ENCODE data around the gene SEC16B.
A peak's percentile ranks its signal among the peaks of the same experiment; 100 is the strongest.

The SEC16B gene

GRCh38 chr1:177937931-177938330 is 31.9 kb downstream of the SEC16B start:
- DNase-seq (ENCODE audit: low spot score), result peak; percentile 55

DNA sequence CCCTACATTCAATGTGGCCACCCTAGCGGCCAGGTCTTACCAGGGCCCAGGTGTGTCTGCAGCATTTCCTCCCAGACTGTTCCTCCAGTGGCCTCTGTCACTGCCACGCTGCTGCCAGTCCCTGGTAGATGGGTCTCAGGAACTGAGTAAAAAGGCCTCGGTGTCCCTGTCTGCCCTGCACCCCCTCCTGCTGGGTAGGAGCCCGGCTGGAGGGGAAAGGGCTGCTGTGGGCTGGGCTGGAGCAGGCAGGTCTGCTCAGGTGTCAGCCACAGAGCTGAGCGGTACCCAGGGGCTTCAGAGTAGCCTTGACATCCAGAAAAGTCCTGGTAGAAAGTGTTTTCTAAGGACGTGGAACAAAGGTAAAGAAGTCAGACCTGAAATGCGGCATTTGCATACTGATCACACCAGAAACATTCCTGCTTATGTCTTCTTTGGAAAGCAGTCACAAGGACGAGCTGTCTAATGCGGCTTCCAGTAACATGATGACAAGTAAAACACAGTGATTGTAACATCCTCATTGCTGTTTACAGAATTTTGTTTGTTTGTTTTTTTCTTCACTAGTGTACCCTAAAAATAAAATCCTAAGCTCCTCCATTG is 32.6 kb downstream of the SEC16B start:
- no peak for DNase-seq (ENCODE audit: low spot score)

- DNase-seq (ENCODE audit: low spot score), result no peak
Measured at GRCh38 chr1:177935638-177936415, 34.0 kb downstream of the SEC16B start.

DNA sequence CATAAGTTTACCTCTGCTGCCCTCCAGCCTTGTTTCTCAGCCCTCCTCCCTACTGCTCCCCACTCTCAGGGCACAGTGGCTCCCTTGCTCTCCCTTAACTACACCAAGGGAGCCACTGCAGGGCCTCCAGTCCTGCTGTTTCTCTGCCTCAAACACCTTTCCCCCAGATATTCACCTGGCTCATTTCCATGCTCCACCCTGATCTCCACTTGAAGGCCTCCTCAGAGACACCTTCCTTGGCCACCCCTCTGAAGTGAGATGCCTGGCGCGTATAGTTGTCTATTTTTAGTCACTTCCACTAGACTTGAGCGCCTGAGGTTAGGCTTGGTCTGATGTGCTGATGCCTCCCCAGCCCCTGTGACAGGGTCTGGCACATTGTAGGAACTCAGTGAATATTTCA is 34.9 kb downstream of the SEC16B start:
- no peak for DNase-seq (ENCODE audit: low spot score)

DNA sequence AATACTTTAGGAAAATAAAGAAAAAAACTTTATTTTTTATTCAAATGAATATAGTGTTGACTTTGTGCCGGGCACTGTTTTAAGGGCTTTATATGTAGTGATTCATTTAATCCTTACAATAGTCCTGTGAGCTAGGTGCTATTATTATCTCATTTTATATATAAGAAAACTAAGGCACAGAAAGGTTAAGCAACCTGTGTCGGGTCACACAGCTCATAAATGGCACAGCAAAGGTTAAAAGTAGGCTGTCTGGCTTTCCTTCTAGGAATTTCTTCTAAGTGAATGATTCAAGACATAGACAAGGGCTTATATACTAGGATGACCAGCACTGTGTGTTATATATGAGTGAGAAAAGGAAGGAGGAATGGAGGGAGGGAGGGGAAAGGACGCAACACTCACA is 35.4 kb downstream of the SEC16B start:
- no peak for DNase-seq (ENCODE audit: low spot score)

- no peak for DNase-seq (ENCODE audit: low spot score)
Measured at GRCh38 chr1:177933881-177934280, 36.0 kb downstream of the SEC16B start.

DNA sequence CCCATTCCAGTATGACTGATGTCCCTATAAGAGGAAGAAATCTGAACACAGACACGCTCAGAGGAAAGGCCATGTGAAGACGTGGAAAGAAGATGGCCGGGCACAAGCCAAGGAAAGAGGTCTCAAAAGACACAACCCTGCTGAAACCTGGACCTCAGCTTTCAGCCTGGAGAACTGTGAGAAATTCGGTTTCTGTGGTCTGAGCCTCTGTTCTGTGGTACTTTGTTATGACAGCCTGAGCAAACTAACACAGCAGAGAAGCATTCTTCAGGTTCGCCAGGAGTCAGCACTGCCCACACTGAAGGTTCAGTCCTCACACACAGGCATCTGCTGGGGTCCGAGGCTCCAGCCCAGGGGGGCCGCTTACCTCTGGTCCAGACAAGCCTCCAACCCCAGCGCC is 37.7 kb downstream of the SEC16B start:
- no peak for DNase-seq (ENCODE audit: low spot score)

DNA sequence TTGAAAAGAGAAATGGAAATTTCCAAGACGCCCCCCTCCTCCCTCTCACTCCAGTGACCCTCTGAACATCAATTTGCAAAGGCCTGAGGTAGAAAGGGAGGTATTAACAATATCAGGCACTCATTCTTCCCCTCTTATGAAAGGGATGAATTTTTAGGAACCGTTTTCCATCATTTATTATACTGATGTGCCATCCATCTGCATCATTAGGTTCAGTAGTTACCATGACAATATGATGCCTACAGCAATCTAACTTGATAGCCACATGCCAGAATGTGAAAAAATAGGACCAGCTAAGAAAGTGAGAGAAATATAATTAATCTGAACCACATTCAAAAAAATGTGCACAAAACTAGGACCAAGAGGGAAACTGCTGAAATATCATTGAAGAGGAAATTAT is 40.9 kb downstream of the SEC16B start:
- no peak for DNase-seq (ENCODE audit: low spot score)

- DNase-seq (ENCODE audit: low spot score), result peak; percentile 18
Measured at GRCh38 chr1:177928194-177928593, 41.7 kb downstream of the SEC16B start.

DNA sequence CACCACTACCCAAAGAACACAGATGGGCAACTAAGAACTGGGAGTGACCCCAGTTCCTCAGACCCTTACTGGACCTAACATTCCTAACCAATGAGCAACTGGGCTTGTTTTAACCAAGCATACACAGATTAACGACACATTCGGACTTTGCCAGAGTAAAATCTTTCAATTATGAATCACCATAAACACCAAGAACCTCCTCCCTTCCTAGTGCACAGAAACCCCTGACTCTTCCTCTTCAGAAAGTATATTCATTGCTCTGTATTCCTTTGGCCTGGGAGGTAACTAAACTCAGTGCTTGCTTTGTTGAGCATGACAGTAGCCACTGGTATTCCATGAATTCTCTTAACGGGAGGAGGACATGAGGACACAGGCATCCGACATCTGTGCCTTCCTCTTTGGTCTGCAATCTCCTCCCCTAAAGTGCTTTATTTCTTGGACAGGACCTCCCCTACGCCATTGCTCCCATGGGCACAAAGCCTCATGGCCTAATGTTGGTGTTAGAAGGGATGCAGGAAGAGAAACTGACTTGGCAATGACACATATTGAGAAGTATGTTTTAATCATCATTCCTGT is 42.7 kb downstream of the SEC16B start:
- peak; percentile 74 for DNase-seq (ENCODE audit: low spot score)

DNA sequence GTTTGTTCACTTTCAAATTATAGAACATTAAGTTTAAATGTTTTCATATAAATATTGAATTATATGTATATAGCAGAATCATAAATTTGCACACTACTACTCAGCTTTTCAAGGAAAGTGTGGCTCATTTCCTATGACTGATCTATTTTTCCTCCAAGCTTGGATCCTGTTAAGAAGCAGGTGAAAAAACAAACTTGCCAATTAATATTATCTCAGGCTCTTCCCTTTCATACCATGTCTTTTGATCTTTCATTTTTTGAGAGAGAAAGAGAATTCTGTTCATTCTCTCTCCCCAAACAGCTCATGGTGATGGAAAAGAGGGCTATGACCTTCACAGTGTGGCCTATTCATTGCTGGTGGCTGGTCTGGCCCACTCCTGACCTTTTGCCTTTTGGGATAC is 43.7 kb downstream of the SEC16B start:
- DNase-seq (ENCODE audit: low spot score), result no peak

DNA sequence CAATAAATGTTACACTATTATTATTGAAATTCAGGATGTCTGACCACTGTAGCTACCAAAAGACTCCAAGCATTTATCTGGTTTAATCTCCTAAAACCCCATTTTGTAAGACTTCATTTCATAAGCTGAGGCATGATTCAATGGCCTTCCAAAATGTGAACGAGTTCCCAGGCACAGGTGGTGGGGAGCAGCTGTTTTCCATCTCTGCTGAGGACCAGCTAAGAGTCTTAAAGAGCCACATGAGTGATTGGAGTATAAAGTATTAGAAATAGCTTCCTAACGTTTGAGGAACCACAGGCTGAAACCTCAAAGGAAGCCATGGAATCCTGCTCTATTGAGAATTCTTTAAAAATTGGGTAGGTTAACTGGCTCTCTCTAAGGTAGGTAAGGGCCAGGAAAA is 44.9 kb downstream of the SEC16B start:
- DNase-seq (ENCODE audit: low spot score), result no peak

DNA sequence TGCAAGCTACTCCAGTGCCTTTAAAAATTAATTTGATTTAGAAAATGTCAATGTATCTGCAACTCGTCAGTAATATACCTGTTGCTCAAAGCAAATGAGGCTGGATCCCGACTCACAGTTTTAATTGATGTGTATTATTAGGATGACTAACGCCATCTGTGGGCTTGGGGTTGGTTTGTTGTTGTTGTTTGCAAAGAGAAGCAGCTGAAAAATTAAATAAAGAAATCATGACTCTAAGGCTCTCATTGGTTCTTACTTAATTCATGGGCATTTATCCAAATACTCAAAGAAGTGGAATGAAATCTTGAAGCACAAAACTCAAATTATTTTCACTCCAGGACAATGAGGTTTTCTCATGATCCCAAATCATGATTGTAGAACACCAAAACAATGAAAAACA is 46.4 kb downstream of the SEC16B start:
- DNase-seq (ENCODE audit: low spot score), result no peak

DNA sequence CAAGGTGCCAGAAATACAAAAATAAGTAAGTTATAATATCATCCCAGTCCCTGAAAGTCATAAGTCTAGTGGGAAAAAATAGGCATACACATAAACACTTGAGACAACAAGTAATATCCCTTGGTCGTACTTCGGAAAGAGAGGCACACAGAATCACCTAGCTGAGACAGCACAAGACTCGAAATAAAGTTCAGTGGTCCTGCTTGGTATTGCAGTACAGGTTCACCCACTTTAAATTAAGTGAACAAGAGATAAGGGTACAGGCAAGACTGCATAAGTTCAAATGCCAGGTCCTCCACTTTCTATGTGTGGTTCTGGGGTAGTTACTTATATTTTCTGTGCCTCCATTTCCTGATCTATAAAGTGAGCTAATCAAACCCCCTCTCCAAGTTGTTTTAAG is 47.6 kb downstream of the SEC16B start:
- DNase-seq (ENCODE audit: low spot score), result no peak

DNA sequence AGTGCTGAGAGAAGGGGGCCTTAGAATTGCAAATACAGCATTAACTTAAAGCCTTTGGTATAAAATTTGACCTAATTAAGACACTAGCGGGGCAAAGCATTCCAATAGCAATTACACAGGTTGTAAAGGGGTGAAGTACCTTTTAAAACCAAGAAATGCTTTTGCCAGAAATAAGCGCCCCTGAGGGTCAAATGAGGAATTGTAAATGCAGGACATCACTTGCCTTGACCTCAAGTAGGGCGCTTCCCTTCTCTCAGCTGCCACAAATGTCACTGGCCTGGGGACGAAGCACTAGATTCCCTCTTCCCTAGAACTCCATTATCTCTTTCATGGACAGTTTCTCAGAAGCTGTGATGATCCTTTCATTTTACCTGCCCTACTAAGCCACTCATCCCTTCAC is 48.3 kb downstream of the SEC16B start:
- no peak for DNase-seq (ENCODE audit: low spot score)

DNA sequence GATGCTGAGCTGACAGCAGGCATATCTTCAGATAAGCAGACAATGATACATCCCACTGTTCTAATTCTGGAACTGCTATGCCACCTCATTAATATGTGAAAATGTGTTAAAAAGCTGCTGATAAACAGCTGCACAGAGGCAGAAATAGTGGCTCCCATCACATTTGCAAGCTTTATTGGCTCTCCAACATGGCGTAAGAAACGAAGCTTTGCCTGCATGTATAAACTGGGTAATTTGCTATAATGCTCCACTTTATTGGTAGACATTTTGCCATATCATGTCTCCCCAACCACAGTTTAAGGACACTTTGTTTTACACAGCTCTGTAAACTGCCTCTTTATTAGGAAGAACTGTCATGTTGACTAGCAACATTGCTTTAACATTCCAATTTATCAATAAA is 49.8 kb downstream of the SEC16B start:
- no peak for DNase-seq (ENCODE audit: low spot score)

- no peak for DNase-seq (ENCODE audit: low spot score)
Measured at GRCh38 chr1:177915641-177916040, 54.2 kb downstream of the SEC16B start.

DNA sequence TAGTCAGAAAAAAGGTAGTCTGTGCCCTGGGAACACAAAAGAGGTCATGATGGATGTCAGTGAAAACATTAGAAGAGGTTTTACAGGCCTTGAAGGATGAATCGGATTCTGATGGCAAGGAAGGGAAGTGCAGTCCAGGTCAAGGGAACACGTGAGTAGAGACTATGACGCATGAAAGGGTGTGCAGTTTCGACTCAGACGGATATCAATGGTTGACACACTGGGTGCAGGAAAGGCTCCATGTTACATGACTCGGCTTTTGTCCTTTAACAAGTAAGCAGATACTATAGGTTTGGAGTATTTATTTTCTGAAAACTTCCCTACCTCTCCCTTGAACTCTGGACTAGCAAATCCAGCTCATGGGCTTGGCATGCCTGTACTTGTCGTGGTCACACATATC is 55.3 kb downstream of the SEC16B start:
- DNase-seq (ENCODE audit: low spot score), result no peak

- DNase-seq (ENCODE audit: low spot score), result peak; percentile 27
Measured at GRCh38 chr1:177913762-177914540, 55.9 kb downstream of the SEC16B start.

- DNase-seq (ENCODE audit: low spot score), result no peak
Measured at GRCh38 chr1:177912991-177913390, 56.9 kb downstream of the SEC16B start.

DNA sequence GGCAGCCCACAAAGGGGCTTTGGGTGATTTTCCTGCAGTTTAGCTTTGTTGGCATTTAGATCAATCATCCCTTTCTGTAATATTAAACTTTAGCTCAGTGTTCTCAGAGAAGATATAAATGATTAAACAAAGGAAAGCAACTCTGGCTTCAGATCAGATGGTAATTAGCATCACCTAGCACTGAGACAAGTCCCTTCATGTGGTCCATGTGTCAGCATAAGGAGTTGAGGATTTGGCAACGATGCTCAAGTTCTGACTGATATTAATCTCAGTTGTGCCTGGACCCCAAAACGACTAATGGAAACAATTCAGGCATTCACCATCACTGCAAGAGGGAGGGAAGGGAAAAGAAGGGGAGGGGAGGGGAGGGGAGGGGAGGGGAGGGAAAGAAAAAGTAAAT is 60.4 kb downstream of the SEC16B start:
- no peak for DNase-seq (ENCODE audit: low spot score)

DNA sequence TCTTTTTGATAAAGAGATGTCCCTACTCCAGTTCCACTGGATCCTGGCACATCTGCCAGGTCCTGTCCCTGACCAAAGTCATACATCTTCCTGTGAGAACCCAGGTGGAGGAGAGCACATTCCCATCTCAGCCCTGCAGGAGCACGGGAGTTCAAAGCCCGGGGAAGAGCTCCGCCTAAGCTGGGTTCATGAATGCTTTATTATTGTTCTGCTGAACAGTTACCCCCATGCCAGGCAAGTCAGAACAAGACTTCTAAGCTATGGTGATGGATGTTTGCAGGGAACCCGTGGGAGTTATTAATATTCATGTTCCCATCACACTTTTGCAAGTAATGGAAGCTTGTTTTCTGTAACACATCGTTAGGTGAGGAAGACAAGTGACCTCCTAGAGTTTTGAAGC is 62.9 kb downstream of the SEC16B start:
- DNase-seq (ENCODE audit: low spot score), result no peak

DNA sequence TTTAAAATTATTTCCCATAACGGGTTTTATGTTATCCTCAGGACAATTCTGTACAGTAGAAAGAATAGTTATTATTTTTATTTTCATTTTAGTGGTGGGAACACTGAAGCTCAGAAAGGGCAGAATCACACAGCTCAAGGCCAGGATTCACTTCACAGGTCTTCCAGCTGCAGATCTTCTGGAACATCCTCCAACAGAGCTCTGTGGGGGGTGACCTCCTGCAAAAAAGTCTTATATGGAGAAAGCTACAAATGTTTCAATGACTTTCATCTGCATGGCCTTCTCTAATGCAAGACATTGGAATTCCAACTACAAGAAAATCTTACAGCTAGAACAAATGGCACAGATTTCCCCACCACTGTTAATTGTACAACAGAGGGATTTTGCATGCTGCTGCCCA is 64.2 kb downstream of the SEC16B start:
- DNase-seq (ENCODE audit: low spot score), result no peak
